H1 (cell line): ENCODE data around the gene ZNF385D. TPM values are rescaled to one million over a fixed set of nuclear protein-coding genes. Genes with fewer than 3 reads are reported as not detected.
A peak's percentile ranks its signal among the peaks of the same experiment; 100 is the strongest.

Experiments
- CTCF ChIA-PET: fragments of 300-600 bp; sonication (Branson Sonifier 250); formaldehyde crosslinking; loops from one replicate; lab custom pipeline; 2021; ENCODE audit not compliant: partially characterized antibody; lab: Charles Lee
- POLR2A ChIA-PET: fragments of 300-600 bp; sonication (Branson Sonifier 250); formaldehyde crosslinking; loops from one replicate; lab custom pipeline; 2021; ENCODE audit warnings: inconsistent platforms; ENCODE audit not compliant: partially characterized antibody; lab: Charles Lee
- DNase-seq, 2 experiments: peaks; one replicate each; pipeline versions ENCODE4 v3.0.0 to v3.0.0-alpha.2; 2010 to 2022; ENCODE audit warnings: low spot score in 2 of 2, low read depth in 1 of 2, mixed read lengths in 1 of 2
- FAIRE-seq: peaks from 2 replicates; lab custom pipeline; 2011; peaks lifted over from hg19 to GRCh38; lab: Jason Lieb, UNC
- H2AFZ ChIP-seq: 2 replicates; pipeline ENCODE4 v1.8.1; 2012; ENCODE audit warnings: low read length, inconsistent platforms
- H2AK5ac ChIP-seq: 2 replicates; pipeline ENCODE4 v1.6.1; 2013; ENCODE audit warnings: low read depth, low read length
- H2BK120ac ChIP-seq: replicated peaks from 2 replicates; pipeline ENCODE3; 2013; ENCODE audit warnings: low read depth, low read length, inconsistent platforms
- H2BK12ac ChIP-seq: 2 replicates; pipeline ENCODE4 v1.6.1; 2013; ENCODE audit warnings: low read depth, low read length
- H2BK15ac ChIP-seq: 2 replicates; pipeline ENCODE4 v1.6.1; 2013; ENCODE audit warnings: low read length
- H2BK20ac ChIP-seq: 2 replicates; pipeline ENCODE4 v1.6.1; 2013; ENCODE audit warnings: low read length
- H2BK5ac ChIP-seq: 2 replicates; pipeline ENCODE4 v1.6.1; 2013; ENCODE audit warnings: low read depth, low read length
- H3K14ac ChIP-seq: 2 replicates; pipeline ENCODE4 v1.6.1; 2013; ENCODE audit warnings: inconsistent platforms; ENCODE audit not compliant: insufficient read length
- H3K18ac ChIP-seq: 2 replicates; pipeline ENCODE4 v1.6.1; 2013; ENCODE audit warnings: low read length; ENCODE audit errors: extremely low read depth
- H3K23ac ChIP-seq: 2 replicates; pipeline ENCODE4 v1.6.1; 2013; ENCODE audit warnings: inconsistent platforms; ENCODE audit not compliant: insufficient read length
- H3K23me2 ChIP-seq: 2 replicates; pipeline ENCODE4 v1.6.1; 2013; ENCODE audit warnings: low read depth, low read length
- H3K27ac ChIP-seq: 2 replicates; pipeline ENCODE4 v1.6.1; 2011; ENCODE audit warnings: low read depth, low read length, inconsistent platforms
- H3K27me3 ChIP-seq, 4 experiments: replicated peaks in 1 of 4; 1 replicate in 1 of 4; 2 replicates in 3 of 4; pipeline versions ENCODE4 v1.6.1 to v1.8.1; 2011 to 2013; ENCODE audit warnings: low read length in 3 of 4, mild to moderate bottlenecking in 3 of 4, inconsistent platforms in 2 of 4, mixed read lengths in 2 of 4, moderate library complexity in 1 of 4; ENCODE audit not compliant: control insufficient read depth in 3 of 4, insufficient read depth in 3 of 4; ENCODE audit errors: extremely low read depth in 1 of 4
- H3K36me3 ChIP-seq, 4 experiments: 2 replicates each; pipeline versions ENCODE4 v1.6.1 to v1.8.1; 2011 to 2013; ENCODE audit warnings: mild to moderate bottlenecking in 4 of 4, low read length in 3 of 4, moderate library complexity in 2 of 4, control low read depth in 1 of 4, inconsistent platforms in 1 of 4; ENCODE audit not compliant: insufficient read depth in 4 of 4, control insufficient read depth in 2 of 4
- H3K4ac ChIP-seq: replicated peaks from 2 replicates; pipeline ENCODE3; 2013; ENCODE audit warnings: low read length, low read depth, mixed read lengths, inconsistent platforms; ENCODE audit not compliant: insufficient read length
- H3K4me1 ChIP-seq, 4 experiments: replicated peaks in 1 of 4; 1 replicate in 1 of 4; 2 replicates in 3 of 4; pipeline versions ENCODE4 v1.6.1 to v1.8.1; 2011 to 2013; ENCODE audit warnings: low read length in 3 of 4, inconsistent platforms in 2 of 4, mixed read lengths in 1 of 4; ENCODE audit not compliant: insufficient read depth in 4 of 4, control insufficient read depth in 3 of 4
- H3K4me2 ChIP-seq, 2 experiments: 2 replicates each; pipeline versions ENCODE4 v1.6.1 to v1.8.1; 2011 to 2013; ENCODE audit warnings: low read depth in 2 of 2, low read length in 2 of 2, control low read depth in 1 of 2, inconsistent platforms in 1 of 2, mild to moderate bottlenecking in 1 of 2; ENCODE audit not compliant: insufficient read depth in 1 of 2
- H3K4me3 ChIP-seq, 4 experiments: fragments of 200-600, 300-600 bp in 1 of 4; sonication (generic), shearing (Covaris generic), sonication (Bioruptor Twin) in 1 of 4; 2 replicates each; pipeline versions ENCODE4 v1.5.1 to v1.8.1; 2011 to 2016; ENCODE audit warnings: low read length in 4 of 4, low read depth in 3 of 4, control low read depth in 2 of 4, inconsistent platforms in 2 of 4, mild to moderate bottlenecking in 2 of 4, mixed read lengths in 1 of 4, moderate library complexity in 1 of 4; ENCODE audit not compliant: insufficient read depth in 2 of 4; ENCODE audit errors: extremely low read depth in 1 of 4
- H3K56ac ChIP-seq: replicated peaks from 2 replicates; pipeline ENCODE3; 2013; ENCODE audit warnings: low read depth, mild to moderate bottlenecking, mixed read lengths, low read length, inconsistent platforms; ENCODE audit not compliant: insufficient read length
- H3K79me1 ChIP-seq: 2 replicates; pipeline ENCODE4 v1.6.1; 2013; ENCODE audit warnings: low read depth, low read length, control low read depth
- H3K79me2 ChIP-seq, 2 experiments: 2 replicates each; pipeline versions ENCODE4 v1.6.1 to v1.8.1; 2012 to 2013; ENCODE audit warnings: low read length in 2 of 2, mild to moderate bottlenecking in 2 of 2, inconsistent platforms in 1 of 2; ENCODE audit not compliant: insufficient read depth in 2 of 2, control insufficient read depth in 1 of 2
- H3K9ac ChIP-seq, 4 experiments: replicated peaks in 1 of 4; 1 replicate in 1 of 4; 2 replicates in 3 of 4; pipeline versions ENCODE4 v1.6.1 to v1.8.1; 2011 to 2013; ENCODE audit warnings: low read depth in 3 of 4, low read length in 3 of 4, control low read depth in 2 of 4, mild to moderate bottlenecking in 2 of 4, moderate library complexity in 2 of 4, inconsistent platforms in 1 of 4; ENCODE audit errors: extremely low read depth in 1 of 4
- H3K9me3 ChIP-seq, 2 experiments: 2 replicates each; pipeline versions ENCODE4 v1.6.1 to v1.8.1; 2012 to 2013; ENCODE audit warnings: mild to moderate bottlenecking in 2 of 2, moderate library complexity in 2 of 2, control low read depth in 1 of 2, inconsistent platforms in 1 of 2, low read depth in 1 of 2, low read length in 1 of 2, mixed read lengths in 1 of 2; ENCODE audit not compliant: insufficient read depth in 2 of 2
- H4K20me1 ChIP-seq, 2 experiments: replicated peaks in 1 of 2; 2 replicates each; pipeline versions ENCODE3 to v1.8.1; 2011 to 2013; ENCODE audit warnings: inconsistent platforms in 2 of 2, low read length in 2 of 2, mild to moderate bottlenecking in 1 of 2; ENCODE audit not compliant: insufficient read depth in 2 of 2, control insufficient read depth in 1 of 2
- H4K5ac ChIP-seq: 2 replicates; pipeline ENCODE4 v1.6.1; 2013; ENCODE audit warnings: low read length, low read depth, mixed read lengths, inconsistent platforms; ENCODE audit not compliant: insufficient read length
- H4K8ac ChIP-seq: 2 replicates; pipeline ENCODE4 v1.8.0; 2013; ENCODE audit warnings: mild to moderate bottlenecking, moderate library complexity, low read length, inconsistent platforms; ENCODE audit not compliant: insufficient read depth; ENCODE audit errors: extremely low read depth
- H4K91ac ChIP-seq: replicated peaks from 2 replicates; pipeline ENCODE3; 2013; ENCODE audit warnings: low read length, mixed read lengths, inconsistent platforms; ENCODE audit not compliant: insufficient read length
- BCL11A ChIP-seq, 2 experiments: IDR thresholded peaks; one replicate each; pipeline ENCODE4 v1.6.1; 2011; ENCODE audit warnings: low read depth in 2 of 2, low read length in 2 of 2, mild to moderate bottlenecking in 2 of 2
- EGR1 ChIP-seq: IDR thresholded peaks from 2 replicates; pipeline ENCODE4 v1.6.1; 2011; ENCODE audit warnings: low read depth, low read length, borderline replicate concordance
- polyA plus RNA-seq, 7 experiments: library from polyadenylated mRNA; depleted of rRNA in 3 of 7; stranded (reverse) in 5 of 7; unstranded in 2 of 7; fragments of >200 nt in 5 of 7; fragments of 200-250 nt in 2 of 7; gene quantifications; 1 replicate in 5 of 7; 2 replicates in 1 of 7; 4 replicates in 1 of 7; pipeline versions ENCODE4 v1.2.1 to v1.2.3, GENCODE V29; 2011 to 2013; ENCODE audit warnings: missing spikeins in 2 of 7, mixed read lengths in 2 of 7
- total RNA-seq: library from RNA; stranded (reverse); fragmentation: NEBNext Ultra II Directional; extraction: Animal tissue kit (Norgen Biotek cat#: 25700); gene quantifications from 2 replicates; pipeline ENCODE4 v1.2.1, GENCODE V29; 2021
- TF ChIP-seq, protein P1 (sequence below): IDR thresholded peaks from 2 replicates; pipeline ENCODE4 v1.6.1; 2012; ENCODE audit warnings: low read length, inconsistent platforms

ZNF385D gene
- total and polyA plus RNA-seq, 2 of the 8 experiments (the other 6 are each of a cell fraction or from before 2014, with no cell fraction given), result 5.9 to 10.8 TPM

DNA sequence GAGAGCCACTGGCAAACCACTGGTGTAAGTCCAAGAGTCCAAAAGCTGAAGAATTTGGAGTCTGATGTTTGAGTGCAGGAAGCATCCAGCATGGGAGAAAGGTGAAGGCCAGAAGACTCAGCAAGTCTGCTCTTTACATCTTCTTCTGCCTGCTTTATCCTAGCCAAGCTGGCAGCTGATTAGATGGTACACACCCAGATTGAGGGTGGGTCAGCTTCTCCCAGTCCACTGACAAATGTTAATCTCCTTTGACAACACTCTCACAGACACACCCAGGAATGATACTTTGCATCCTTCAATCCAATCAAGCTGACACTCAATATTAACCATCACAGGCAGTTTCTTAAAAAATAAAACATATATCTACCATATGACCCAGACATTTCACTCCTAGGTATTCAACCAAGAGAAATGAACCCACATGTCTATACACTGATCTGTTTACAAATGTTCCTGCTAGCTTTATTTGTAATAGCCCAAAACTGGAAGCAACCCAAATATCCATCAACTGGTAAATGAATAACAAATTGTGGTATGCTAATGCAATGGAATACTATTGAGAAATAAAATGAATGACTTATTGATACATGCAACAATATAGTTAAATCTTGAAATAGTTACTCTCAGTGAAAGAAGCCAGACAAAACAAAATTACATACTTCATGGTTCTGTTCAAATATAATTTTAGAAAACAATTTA lies 373.8 kb downstream of the ZNF385D start:
- Histone ChIP-seq H2AK5ac (no peak overlapping the region), H3K56ac (no peak overlapping the region), H3K9me3 (no peaks in the 10 kb centered on the region), H4K5ac (no peak overlapping the region), H4K91ac (no peak overlapping the region), H3K4me3 (no peak overlapping the region), H2BK12ac (no peak overlapping the region), H3K23ac (no peak overlapping the region), H3K9ac (no peak overlapping the region), H3K27ac (no peak overlapping the region), H3K36me3 (no peaks in the 10 kb centered on the region), H2BK5ac (peak overlapping the region; percentile 61; the same call in 1 of the 2 replicates), H3K4me2 (no peak overlapping the region), H4K8ac (no peak overlapping the region), H3K23me2 (no peaks in the 10 kb centered on the region), H3K79me2 (no peaks in the 10 kb centered on the region), H3K4me1 (no peaks in the 10 kb centered on the region), H4K20me1 (no peaks in the 10 kb centered on the region), H2BK20ac (0 out of 2 replicates have a peak overlapping the region, but pooled peaks have one; percentile 22), H2AFZ (no peak overlapping the region), H3K27me3 (no peaks in the 10 kb centered on the region), H3K4ac (no peak overlapping the region), H3K14ac (no peak overlapping the region), H2BK15ac (no peak overlapping the region), H3K18ac (no peak overlapping the region), H2BK120ac (no peak overlapping the region)
- CTCF ChIA-PET, result no interaction called here
- FAIRE-seq (no peak), DNase-seq (no peak)
- POLR2A ChIA-PET, result no interaction called here
- no peak for TF ChIP-seq BCL11A (IDR thresholded peaks at IDR 0.05; ENCODE audit: low read depth in 2 of 2, low read length in 2 of 2)
- TF ChIP-seq, protein P1, sequence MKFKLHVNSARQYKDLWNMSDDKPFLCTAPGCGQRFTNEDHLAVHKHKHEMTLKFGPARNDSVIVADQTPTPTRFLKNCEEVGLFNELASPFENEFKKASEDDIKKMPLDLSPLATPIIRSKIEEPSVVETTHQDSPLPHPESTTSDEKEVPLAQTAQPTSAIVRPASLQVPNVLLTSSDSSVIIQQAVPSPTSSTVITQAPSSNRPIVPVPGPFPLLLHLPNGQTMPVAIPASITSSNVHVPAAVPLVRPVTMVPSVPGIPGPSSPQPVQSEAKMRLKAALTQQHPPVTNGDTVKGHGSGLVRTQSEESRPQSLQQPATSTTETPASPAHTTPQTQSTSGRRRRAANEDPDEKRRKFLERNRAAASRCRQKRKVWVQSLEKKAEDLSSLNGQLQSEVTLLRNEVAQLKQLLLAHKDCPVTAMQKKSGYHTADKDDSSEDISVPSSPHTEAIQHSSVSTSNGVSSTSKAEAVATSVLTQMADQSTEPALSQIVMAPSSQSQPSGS, result no peak
- no peak for TF ChIP-seq EGR1
- TF ChIP-seq, all 59 proteins: peak for 0
- H3K79me1 ChIP-seq, result no peaks in the 10 kb centered on the region
